Fibroblast of skin of right biceps (primary cell): Measurements from ENCODE around the gene PALLD.
"Not testable (repeated sequence)": the region's sequence is repeated elsewhere in the genome, so short reads cannot be mapped to it uniquely, and the experiment has no call there.

Source experiments
- DNase-seq: peaks from one replicate; pipeline ENCODE4 v3.0.0-alpha.2; 2013

Gene PALLD

DNA sequence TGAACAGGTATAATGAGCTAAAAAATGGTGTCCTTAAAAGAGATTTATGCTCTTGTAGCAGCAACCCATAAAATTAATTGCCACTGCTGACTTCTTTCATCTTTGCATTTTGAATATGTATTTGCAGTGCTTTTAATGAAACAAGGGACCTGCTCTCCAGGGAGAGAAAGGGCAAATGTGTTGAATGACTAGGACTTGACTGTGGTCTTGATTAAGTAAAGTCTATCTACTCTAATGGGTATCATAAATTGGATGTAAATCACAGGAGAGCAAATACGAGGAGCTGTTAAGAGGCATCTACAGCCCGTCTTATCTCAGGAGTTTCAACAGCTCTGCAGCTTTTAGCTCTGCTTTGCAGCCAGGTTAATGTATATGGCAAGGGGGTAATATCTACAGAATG, 216.4 kb downstream of the PALLD start:
- no peak for DNase-seq

- DNase-seq, result no peak
Observed at GRCh38 chr4:168715896-168716295, 219.0 kb downstream of the PALLD start.

DNA sequence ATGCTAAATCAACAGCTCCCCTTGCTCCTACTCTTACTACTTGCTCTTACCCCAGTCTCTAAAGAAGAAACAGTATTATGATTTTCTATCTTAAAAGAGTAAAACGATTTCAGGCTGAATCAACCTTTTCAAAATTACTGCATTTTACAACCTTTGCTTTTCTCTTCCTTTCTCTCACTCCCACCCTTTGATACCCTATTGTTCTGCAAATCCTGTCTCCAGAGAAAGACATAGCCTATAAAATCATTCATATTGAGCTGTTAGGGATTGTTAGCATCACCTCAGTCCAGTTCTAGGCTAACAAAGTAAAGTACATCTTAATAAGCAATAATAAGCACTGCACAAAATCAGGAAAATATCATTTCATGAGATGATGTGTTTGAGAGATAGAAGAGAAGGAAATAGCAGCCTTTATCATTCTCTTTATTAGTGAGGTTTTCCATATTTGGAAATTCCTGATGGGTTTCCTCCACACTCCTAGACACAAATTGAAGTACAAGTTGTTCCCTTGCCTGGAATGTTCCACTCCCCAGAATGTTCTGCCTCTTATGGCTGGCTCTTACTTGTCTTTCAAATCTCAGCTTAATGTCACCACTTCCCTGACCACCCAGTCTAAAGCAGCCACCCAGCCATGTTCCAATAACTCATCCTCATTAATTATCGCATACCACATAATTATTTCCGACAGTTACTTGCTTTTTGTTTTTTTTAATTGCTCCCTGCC, 219.7 kb downstream of the PALLD start:
- DNase-seq, result no peak

DNA sequence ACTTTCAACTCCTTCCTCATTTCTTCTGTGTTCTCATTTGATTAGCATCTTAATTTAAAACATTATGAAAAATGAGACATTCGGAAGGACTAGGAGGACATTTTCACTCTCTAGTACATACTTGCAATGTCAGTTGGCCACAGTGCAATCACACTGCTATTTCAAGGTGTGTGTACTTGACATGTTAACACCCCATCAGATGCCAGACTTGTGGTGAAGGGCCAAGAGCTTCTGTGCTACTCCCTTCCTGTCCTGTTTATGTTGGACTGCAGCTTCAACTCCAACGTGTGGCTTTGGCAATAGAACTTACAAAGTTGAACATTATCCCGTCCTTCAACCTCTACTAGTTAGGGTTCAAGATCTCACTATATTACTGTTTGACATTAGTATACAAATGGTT, 221.0 kb downstream of the PALLD start:
- peak; percentile 74 for DNase-seq

- DNase-seq, result no peak
Observed at GRCh38 chr4:168719725-168720124, 222.9 kb downstream of the PALLD start.

GRCh38 chr4:168720396-168720900, 223.6 kb downstream of the PALLD start:
- DNase-seq, result no peak

DNA sequence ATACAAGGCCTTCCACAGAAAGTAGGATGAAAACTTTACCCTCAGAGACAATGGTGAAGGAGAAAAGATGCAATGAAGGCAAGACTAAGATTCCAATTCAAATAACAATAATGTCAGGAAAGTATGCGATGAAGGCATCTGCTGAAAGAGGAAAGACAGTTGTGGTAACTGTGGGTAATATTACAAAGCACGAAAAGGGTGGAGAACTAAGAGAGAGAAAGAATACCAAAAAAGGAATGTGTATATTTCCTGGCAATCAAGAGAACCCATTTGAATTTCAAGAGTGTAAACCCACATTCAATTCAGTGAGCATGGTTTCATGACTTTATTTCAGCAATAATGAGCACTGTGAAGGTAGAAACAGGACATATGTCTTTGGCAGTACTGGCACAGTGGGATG, 225.5 kb downstream of the PALLD start:
- DNase-seq, result no peak

DNA sequence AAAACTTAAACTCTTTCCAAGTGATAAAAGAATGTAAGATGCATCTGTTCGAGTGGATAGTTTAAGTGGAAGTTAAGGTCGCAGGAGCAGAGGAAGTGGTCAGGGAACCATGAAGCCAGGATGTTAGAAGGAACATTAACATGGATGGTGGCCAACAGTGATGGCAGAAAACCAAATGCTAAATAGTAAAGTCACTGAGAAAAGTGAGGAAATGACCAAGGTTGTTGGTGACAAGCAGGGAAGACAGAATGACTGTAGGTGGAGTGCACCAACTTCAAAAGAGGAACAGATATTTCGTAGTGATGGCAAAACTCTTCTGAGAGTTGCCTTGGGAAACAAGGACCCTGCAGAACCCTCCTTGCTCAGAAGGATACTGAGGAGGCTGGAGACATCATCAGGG, 226.2 kb downstream of the PALLD start:
- peak; percentile 63 for DNase-seq

DNA sequence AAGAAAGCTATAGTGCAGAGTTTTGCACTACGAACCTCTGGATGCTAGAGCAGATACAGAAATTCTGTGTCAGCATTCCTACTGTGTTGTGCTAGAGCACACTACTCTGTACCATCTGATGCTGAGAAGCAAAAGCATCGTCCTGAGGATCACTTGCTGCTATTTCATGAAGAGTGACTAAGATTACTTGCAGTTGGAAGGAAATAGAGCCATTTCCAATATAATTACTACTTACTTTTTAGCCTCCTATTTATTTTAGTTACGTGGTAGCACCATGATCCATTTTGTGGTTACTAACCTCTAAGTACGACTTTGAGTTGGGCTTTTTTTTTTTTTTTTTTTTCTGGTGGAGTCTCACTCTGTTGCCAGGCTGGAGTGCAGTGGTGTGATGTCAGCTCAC, 226.7 kb downstream of the PALLD start:
- peak; percentile 68 for DNase-seq

DNA sequence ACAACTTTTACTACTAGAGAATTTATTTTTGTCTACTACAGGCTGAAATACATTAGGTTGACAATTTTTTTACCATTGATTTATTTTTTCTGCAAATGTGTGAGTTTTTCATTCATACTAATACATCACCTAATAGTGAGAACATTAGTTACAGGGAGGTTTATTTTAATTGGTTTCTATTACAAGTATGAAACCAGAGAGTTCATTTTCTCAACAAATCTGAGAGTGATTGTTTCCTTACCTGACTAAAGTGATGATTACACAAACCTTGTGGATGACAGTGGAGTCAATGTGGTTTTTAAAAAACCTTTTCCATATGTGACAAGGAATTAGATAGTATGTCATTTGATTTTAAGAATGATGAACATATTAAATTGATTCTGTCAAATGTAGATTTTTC, 227.4 kb downstream of the PALLD start:
- DNase-seq, result no peak

DNA sequence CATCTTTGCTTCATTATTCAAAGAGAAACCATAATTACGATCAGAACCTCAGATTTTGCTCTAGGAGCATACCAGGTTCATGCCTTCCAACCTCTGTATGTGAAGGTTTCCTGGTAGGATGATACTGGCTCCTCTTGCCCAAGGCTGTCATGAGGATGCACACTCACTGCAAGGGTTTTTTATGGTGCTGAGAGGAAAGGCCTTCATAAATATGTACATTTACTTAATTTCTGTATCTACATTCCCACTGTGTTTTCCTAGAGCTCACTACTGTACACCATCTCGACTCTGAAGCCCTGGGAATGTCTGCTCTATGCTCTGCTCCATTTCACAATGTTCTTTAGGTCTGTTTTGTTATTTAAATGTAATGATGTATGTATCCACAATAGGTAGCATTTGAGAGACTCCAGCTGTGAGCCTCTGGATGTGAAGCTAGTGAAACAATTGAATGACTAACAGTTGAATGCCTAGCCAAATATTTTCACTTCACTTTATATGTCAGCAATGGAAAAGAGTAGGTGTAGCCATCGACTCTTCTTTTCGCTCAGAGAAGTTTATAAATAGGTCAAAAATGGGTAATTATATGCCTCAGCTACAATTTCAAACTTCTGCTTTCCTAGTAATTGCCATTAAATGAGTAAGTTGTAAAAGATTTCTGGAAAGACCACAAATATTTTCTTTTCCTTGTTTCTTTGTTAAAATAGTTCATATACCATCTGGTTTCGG, 228.0 kb downstream of the PALLD start:
- DNase-seq, result peak; percentile 83

DNA sequence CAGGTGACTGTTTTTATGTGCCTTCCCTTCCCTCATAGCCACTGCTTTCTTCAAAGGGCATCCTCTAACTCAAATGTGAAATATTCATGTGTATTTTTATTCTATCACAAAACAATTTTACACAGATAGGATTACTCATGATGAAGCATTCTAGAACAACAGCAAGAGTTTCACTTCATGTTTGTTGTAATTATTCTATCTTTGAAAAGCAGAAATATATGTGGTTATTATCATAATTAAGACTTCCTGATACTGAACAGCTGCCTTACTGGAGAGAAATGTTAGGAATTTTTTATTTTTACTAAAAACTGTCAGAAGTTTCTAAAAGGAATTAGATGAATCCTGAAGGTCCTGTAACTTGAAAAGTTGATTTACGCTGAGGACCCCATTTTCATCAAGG, 229.1 kb downstream of the PALLD start:
- DNase-seq, result no peak

DNA sequence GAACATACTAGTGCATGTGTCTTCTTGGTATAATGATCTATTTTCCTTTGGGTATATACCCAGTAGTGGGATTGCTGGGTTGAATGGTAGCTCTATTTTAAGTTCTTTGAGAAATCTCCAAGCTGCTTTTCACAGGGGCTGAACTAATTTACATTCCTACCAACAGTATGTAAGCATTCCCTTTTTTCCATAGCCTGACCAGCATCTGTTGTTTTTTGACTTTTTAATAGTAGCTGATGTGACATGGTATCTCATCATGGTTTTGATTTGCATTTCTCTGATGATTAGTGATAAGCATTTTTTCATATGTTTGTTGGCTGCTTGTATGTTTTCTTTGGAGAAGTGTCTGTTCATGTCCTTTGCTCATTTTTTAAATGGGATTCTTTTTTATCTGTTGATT, 230.3 kb downstream of the PALLD start:
- not testable (repeated sequence) for DNase-seq

- DNase-seq, result no peak
Observed at GRCh38 chr4:168731006-168731636, 234.3 kb downstream of the PALLD start.

- DNase-seq, result no peak
Observed at GRCh38 chr4:168731706-168732414, 235.0 kb downstream of the PALLD start.

DNA sequence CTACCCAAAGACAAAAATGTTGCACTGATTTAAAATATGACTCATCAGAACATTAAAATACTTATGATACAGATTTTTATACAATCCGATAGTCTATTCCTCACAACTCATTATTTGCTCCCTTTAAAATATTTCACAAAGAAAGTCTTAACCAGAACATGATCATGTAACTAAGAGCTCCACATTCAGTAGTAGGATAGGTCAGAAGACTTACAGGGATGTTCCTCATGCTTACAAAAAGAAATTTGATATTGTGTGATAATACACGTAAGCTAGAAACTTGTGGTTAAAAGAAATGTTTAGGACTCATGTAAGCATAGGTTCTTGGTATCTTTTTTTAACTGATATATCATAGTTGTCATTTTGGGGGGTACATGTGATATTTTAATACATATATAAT, 235.9 kb downstream of the PALLD start:
- DNase-seq, result no peak

- DNase-seq, result no peak
Observed at GRCh38 chr4:168734703-168735678, 238.1 kb downstream of the PALLD start.

DNA sequence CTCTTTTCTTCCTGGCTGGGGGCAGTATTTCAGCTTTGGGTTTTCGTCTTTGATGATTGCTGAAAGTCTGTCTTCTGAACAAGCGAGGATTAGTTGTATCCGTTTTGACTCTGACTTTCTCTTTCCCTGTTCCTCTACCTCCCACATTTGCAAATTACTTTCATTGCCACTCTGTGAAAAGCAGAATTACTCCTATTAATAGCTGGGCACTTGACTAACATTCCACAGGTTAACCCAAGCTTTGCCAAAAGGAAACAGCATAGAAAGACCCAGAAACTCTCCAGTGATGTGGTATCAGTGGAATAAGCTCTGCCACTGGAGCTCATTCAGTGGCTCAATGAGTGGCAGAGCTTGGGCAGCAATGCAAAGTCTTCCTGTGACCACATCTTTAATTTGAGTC, 238.9 kb downstream of the PALLD start:
- DNase-seq, result no peak

DNA sequence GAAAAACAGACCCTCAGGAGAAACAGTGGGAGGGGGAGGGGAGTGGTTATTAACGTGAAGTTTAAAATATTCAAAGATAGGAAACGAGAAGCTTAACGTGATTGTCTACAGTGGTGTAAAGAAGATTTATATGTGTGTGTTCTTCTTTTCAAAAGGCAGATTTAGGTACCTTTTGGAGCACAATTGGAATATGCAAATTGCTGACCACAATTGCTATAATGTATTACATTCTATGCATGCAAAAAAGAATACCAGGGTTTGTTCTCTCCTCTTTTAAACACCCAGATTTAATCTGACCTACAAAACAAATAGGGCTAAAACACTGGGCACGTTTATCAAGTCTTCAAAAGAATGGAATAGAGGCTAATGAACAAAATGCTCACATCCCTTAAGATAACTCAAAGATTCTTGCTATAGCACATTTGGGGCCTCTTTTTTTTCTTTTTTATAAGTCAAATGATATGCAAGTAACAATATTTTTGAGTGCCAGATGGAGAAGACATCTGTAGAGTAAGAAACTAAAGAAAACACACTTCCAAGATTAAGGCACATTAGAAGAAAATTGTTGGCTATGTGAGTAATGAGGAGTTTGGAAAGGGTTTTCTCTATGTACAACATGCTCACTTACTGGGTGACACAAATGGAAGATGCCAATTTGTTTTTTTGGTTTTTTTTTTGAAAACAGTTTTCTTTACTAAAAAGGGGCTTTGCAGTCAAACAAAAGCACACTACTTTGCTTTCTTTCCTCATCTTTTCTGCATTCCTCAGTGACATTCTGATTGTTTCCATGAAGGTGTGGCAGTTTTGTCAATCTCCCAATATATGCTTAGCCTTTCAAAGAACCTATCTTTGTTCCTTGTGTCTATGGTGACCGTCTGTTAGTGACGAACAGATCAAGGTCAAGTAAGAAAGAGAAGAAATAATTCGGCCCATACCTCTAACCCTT, 240.3 kb downstream of the PALLD start:
- no peak for DNase-seq

- peak; percentile 75 for DNase-seq
Observed at GRCh38 chr4:168737806-168738172, 240.9 kb downstream of the PALLD start.

DNA sequence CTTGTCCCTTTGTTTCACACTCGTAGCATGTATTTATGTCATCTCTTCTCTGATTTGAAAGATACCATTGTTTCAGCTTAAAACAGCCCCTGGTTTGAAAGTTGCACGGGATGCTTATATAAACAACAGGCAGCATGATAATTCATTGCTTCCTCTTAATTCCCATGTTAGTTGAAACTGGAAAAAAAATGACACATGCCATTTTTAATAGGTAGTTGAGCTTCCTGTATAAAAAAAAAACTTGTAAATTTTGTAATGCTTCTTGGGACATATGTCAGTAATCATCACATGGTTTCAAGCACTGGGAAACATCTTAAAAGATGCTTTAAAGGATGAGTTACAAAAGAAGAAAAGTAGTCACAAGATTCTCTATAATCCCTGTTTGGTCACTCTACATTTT, 243.0 kb downstream of the PALLD start:
- DNase-seq, result no peak
